ENCODE data around the gene CREB3L1.

DNA sequence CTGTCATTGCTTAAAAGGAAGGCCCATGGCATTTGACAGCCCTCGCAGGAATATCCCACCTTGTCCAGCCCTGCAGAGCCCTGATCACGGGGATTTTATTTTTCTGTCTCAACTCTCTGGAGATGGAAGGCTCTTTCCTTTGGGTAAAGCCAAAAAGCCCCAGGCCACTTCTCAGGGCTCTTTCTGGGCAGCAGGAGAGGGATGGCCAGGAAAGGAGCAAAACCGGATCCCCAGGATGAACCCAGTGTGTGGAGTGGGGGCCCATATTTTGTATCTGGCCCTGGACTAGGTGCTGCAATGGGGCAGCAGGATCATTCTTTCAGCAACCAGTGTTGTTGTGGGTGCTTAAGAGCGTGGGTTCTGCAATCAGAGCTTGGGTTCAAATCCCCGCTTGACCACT is 11.0 kb downstream of the CREB3L1 start:
- TF ChIP-seq, protein P1, sequence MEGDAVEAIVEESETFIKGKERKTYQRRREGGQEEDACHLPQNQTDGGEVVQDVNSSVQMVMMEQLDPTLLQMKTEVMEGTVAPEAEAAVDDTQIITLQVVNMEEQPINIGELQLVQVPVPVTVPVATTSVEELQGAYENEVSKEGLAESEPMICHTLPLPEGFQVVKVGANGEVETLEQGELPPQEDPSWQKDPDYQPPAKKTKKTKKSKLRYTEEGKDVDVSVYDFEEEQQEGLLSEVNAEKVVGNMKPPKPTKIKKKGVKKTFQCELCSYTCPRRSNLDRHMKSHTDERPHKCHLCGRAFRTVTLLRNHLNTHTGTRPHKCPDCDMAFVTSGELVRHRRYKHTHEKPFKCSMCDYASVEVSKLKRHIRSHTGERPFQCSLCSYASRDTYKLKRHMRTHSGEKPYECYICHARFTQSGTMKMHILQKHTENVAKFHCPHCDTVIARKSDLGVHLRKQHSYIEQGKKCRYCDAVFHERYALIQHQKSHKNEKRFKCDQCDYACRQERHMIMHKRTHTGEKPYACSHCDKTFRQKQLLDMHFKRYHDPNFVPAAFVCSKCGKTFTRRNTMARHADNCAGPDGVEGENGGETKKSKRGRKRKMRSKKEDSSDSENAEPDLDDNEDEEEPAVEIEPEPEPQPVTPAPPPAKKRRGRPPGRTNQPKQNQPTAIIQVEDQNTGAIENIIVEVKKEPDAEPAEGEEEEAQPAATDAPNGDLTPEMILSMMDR (IDR thresholded peaks at IDR 0.05) = no peak
- TF ChIP-seq POLR2AphosphoS5 (IDR thresholded peaks at IDR 0.05) (no peak), EP300 (IDR thresholded peaks at IDR 0.05) (no peak), POLR2A (IDR thresholded peaks at IDR 0.05) (no peak)

Measured in gastroesophageal sphincter (tissue), 3 donors.